DND-41 (cell line): ENCODE measurements around the gene IFITM5.

ENCODE experiments used
- CTCF ChIP-seq: IDR thresholded peaks from 2 replicates; pipeline ENCODE4 v1.5.1; 2012; ENCODE audit warnings: borderline replicate concordance, low read length, moderate library complexity, mild to moderate bottlenecking; ENCODE audit not compliant: poor library complexity, severe bottlenecking; ENCODE audit errors: extremely low read depth
- EZH2 ChIP-seq: IDR thresholded peaks from 3 replicates; pipeline ENCODE4 v1.6.1; 2012; ENCODE audit warnings: borderline replicate concordance, low read depth, mild to moderate bottlenecking, moderate library complexity, low read length, inconsistent platforms; ENCODE audit not compliant: severe bottlenecking

- TF ChIP-seq CTCF (no peak), EZH2 (no peak)
Observed at GRCh38 chr11:316031-316701, 16.8 kb upstream of the IFITM5 start.
